Skeletal muscle tissue (tissue), 4 donors: Measurements from ENCODE around the gene TTYH2. TPM values are rescaled to one million over a fixed set of nuclear protein-coding genes. Genes with fewer than 3 reads are reported as not detected.

Source experiments
- H3K27ac ChIP-seq: one replicate; pipeline ENCODE4 v1.7.0; 2013; ENCODE audit warnings: mild to moderate bottlenecking, low read depth, low read length, inconsistent platforms
- H3K27me3 ChIP-seq, 3 donors: one replicate each; pipeline ENCODE4 v1.7.0; 2013; ENCODE audit warnings: low read length in 3 of 3; ENCODE audit not compliant: control insufficient read depth in 3 of 3, insufficient read depth in 3 of 3
- H3K36me3 ChIP-seq, 3 donors: one replicate each; pipeline ENCODE4 v1.7.0; 2013; ENCODE audit warnings: low read length in 3 of 3; ENCODE audit not compliant: control insufficient read depth in 3 of 3, insufficient read depth in 3 of 3
- H3K4me1 ChIP-seq, 3 donors: one replicate each; pipeline ENCODE4 v1.7.0; 2013; ENCODE audit warnings: low read length in 3 of 3, mild to moderate bottlenecking in 3 of 3; ENCODE audit not compliant: control insufficient read depth in 3 of 3, insufficient read depth in 3 of 3
- H3K4me3 ChIP-seq, 3 donors: one replicate each; pipeline ENCODE4 v1.7.0; 2013; ENCODE audit warnings: low read length in 3 of 3
- H3K9ac ChIP-seq, 3 donors: one replicate each; pipeline ENCODE4 v1.7.0; 2013; ENCODE audit warnings: low read length in 3 of 3, mild to moderate bottlenecking in 3 of 3, moderate library complexity in 2 of 3, low read depth in 1 of 3
- H3K9me3 ChIP-seq, 3 donors: one replicate each; pipeline ENCODE4 v1.7.0; 2013; ENCODE audit warnings: low read length in 3 of 3; ENCODE audit not compliant: control insufficient read depth in 3 of 3
- total RNA-seq: library from RNA; depleted of rRNA; stranded (reverse); fragments of >200 nt; gene quantifications from one replicate; pipeline ENCODE4 v1.2.3, GENCODE V29; 2014
- donor health status: Osteomylitis.

TTYH2 gene
- total RNA-seq, 1 donor from 2014 or later: 34.4 TPM

- H3K27me3 ChIP-seq: no peaks in the 10 kb centered on the region
- H3K4me1 ChIP-seq: peaks cover 18 to 27% (median 22%) of the 10 kb centered on the region in 3 donors
- peaks cover 12 to 22% (median 18%) of the 10 kb centered on the region in 3 donors for H3K36me3 ChIP-seq
- H3K9ac ChIP-seq: no peak overlapping the region
- no peak overlapping the region for H3K27ac ChIP-seq
- H3K9me3 ChIP-seq: no peaks in the 10 kb centered on the region
- H3K4me3 ChIP-seq: no peak overlapping the region
Measured at GRCh38 chr17:74220219-74220618, 6.8 kb downstream of the TTYH2 start.

- Histone ChIP-seq H3K36me3 (peaks cover 16 to 22% (median 20%) of the 10 kb centered on the region in 3 donors), H3K4me1 (peaks cover 12 to 24% (median 12%) of the 10 kb centered on the region in 3 donors), H3K9ac (no peak overlapping the region)
Measured at GRCh38 chr17:74220946-74221818, 7.8 kb downstream of the TTYH2 start.

GRCh38 chr17:74222399-74222798 lies 9.0 kb downstream of the TTYH2 start:
- peaks cover 18 to 22% (median 22%) of the 10 kb centered on the region in 3 donors for H3K36me3 ChIP-seq

More at GRCh38 chr17:74220946-74221818, 7.8 kb downstream of the TTYH2 start:
- H3K9me3 ChIP-seq: no peaks in the 10 kb centered on the region
- no peak overlapping the region for H3K27ac ChIP-seq
- no peaks in the 10 kb centered on the region for H3K27me3 ChIP-seq
- H3K4me3 ChIP-seq: no peak overlapping the region

DNA sequence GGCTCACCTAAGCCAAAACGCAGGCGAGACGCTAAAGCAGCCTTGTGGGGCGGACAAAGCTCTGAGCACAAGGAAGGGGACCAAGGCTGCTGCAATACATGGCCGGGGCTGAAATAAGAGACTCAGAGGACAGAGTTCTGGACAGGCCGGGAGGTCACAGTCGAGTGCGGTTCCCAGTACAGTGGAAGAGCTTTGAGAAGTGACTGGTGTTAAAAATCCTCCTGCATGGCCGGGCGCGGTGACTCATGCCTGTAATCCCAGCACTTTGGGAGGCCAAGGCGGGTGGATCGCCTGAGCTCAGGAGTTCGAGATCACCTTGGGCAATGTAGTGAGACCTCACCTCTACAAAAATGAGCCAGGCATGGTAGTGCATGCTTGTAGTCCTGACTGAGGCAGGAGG lies 10.5 kb downstream of the TTYH2 start:
- Histone ChIP-seq H3K4me3 (no peak overlapping the region), H3K27ac (no peak overlapping the region), H3K4me1 (peaks cover 0 to 9% (median 0%) of the 10 kb centered on the region in 3 donors), H3K27me3 (no peaks in the 10 kb centered on the region), H3K36me3 (peaks cover 18 to 22% (median 20%) of the 10 kb centered on the region in 3 donors), H3K9ac (no peak overlapping the region), H3K9me3 (no peaks in the 10 kb centered on the region)

More at GRCh38 chr17:74222399-74222798, 9.0 kb downstream of the TTYH2 start:
- peaks cover under 1 to 15% (median 2%) of the 10 kb centered on the region in 3 donors for H3K4me1 ChIP-seq
- H3K4me3 ChIP-seq: no peak overlapping the region
- H3K9me3 ChIP-seq: no peaks in the 10 kb centered on the region
- no peak overlapping the region for H3K27ac ChIP-seq
- no peaks in the 10 kb centered on the region for H3K27me3 ChIP-seq
- no peak overlapping the region for H3K9ac ChIP-seq

- Histone ChIP-seq H3K4me1 (peaks cover 0 to 9% (median 0%) of the 10 kb centered on the region in 3 donors), H3K4me3 (no peak overlapping the region), H3K9ac (no peak overlapping the region), H3K36me3 (peaks cover 18 to 22% (median 20%) of the 10 kb centered on the region in 3 donors), H3K9me3 (no peaks in the 10 kb centered on the region), H3K27ac (no peak overlapping the region), H3K27me3 (no peaks in the 10 kb centered on the region)
Measured at GRCh38 chr17:74224959-74225725, 11.8 kb downstream of the TTYH2 start.

GRCh38 chr17:74226252-74226651 lies 12.9 kb downstream of the TTYH2 start:
- H3K9me3 ChIP-seq: no peaks in the 10 kb centered on the region
- H3K27ac ChIP-seq: no peak overlapping the region
- peaks cover 0 to 9% (median 0%) of the 10 kb centered on the region in 3 donors for H3K4me1 ChIP-seq
- no peaks in the 10 kb centered on the region for H3K27me3 ChIP-seq
- peaks cover 25 to 28% (median 27%) of the 10 kb centered on the region in 3 donors for H3K36me3 ChIP-seq
- no peak overlapping the region for H3K9ac ChIP-seq
- H3K4me3 ChIP-seq: no peak overlapping the region

GRCh38 chr17:74227271-74228080 lies 14.1 kb downstream of the TTYH2 start:
- Histone ChIP-seq H3K36me3 (peaks cover 28 to 33% (median 30%) of the 10 kb centered on the region in 3 donors), H3K9me3 (no peaks in the 10 kb centered on the region)

GRCh38 chr17:74228306-74228978 lies 15.1 kb downstream of the TTYH2 start:
- Histone ChIP-seq H3K4me1 (peaks cover 0 to 9% (median 0%) of the 10 kb centered on the region in 3 donors), H3K27me3 (no peaks in the 10 kb centered on the region), H3K36me3 (peaks cover 27 to 33% (median 28%) of the 10 kb centered on the region in 3 donors), H3K27ac (no peak overlapping the region), H3K4me3 (no peak overlapping the region), H3K9me3 (no peaks in the 10 kb centered on the region), H3K9ac (no peak overlapping the region)

More at GRCh38 chr17:74227271-74228080, 14.1 kb downstream of the TTYH2 start:
- Histone ChIP-seq H3K27ac (no peak overlapping the region), H3K4me3 (no peak overlapping the region), H3K4me1 (peaks cover 0 to 9% (median 0%) of the 10 kb centered on the region in 3 donors), H3K27me3 (no peaks in the 10 kb centered on the region), H3K9ac (no peak overlapping the region)

GRCh38 chr17:74230896-74231295 lies 17.5 kb downstream of the TTYH2 start:
- H3K36me3 ChIP-seq: peaks cover 13 to 22% (median 17%) of the 10 kb centered on the region in 3 donors
- H3K27me3 ChIP-seq: no peaks in the 10 kb centered on the region

More at GRCh38 chr17:74230896-74231295, 17.5 kb downstream of the TTYH2 start:
- Histone ChIP-seq H3K9me3 (no peaks in the 10 kb centered on the region), H3K27ac (no peak overlapping the region), H3K4me1 (peaks cover 6 to 11% (median 8%) of the 10 kb centered on the region in 3 donors), H3K4me3 (no peak overlapping the region), H3K9ac (no peak overlapping the region)
